Measurements from ENCODE around the gene GBF1. TPM values are rescaled to one million over a fixed set of nuclear protein-coding genes. Genes with fewer than 3 reads are reported as not detected.

Gene GBF1
- total and polyA plus RNA-seq, 2 of the 13 experiments (the other 11 are each of a cell fraction or from before 2014, with no cell fraction given): 17.1 to 21.9 TPM

- TF ChIP-seq ASH2L (IDR thresholded peaks at IDR 0.05; ENCODE audit: insufficient read length, low read depth, low read length): no peak
Measured at GRCh38 chr10:102326031-102326430, 80.7 kb downstream of the GBF1 start (continued).

- no TSS peak for BruUV-seq (replicated peaks)
- peaks cover 27% of the 10 kb centered on the region for H3K4me1 ChIP-seq (ENCODE audit: insufficient read depth, low read length)
- H3K4me2 ChIP-seq (ENCODE audit: low read depth, low read length): no peak overlapping the region
- DNase-seq (ENCODE audit: low spot score) (no peak), FAIRE-seq (no peak), ATAC-seq (no peak)
- H4K20me1 ChIP-seq (ENCODE audit: insufficient read depth, low read length): no peaks in the 10 kb centered on the region
- in situ Hi-C loops (cut with HindIII; ENCODE audit: extremely low pct_ligation_motif_present, low pct_unique_long_range_greater_than_20kb): no loop called here
- TF ChIP-seq ZBTB10 (CRISPR knock-in tag; IDR thresholded peaks at IDR 0.05; ENCODE audit: borderline replicate concordance) (no peak), ZNF3 (CRISPR knock-in tag; IDR thresholded peaks at IDR 0.05) (no peak)
- peaks cover 0 to 3% of the 10 kb centered on the region in 2 experiments; a peak in 1 of 5 replicates for H3K36me3 ChIP-seq (replicated peaks in 1 of 2; ENCODE audit: control insufficient read depth in 1 of 2, insufficient read depth in 2 of 2, low read length in 2 of 2)
- ChIA-PET CTCF (ENCODE audit: low intra/inter-chr PET ratio, low total read pairs) (no interaction called here), POLR2A (no interaction called here)
- H2AFZ ChIP-seq (ENCODE audit: low read length): no peak overlapping the region
- H3K4me3 ChIP-seq (replicated peaks in 1 of 3; ENCODE audit: insufficient read depth in 1 of 3, low read depth in 2 of 3, low read length in 3 of 3): no peak overlapping the region
- intact Hi-C loops (cut with micrococcal nuclease; ENCODE audit: unreplicated experiment): no loop called here
- no peak overlapping the region for H3K27ac ChIP-seq (ENCODE audit: extremely low read length, insufficient read depth, low read length)
- no peaks in the 10 kb centered on the region for H3K27me3 ChIP-seq (ENCODE audit: control insufficient read depth in 1 of 2, insufficient read depth in 2 of 2, low read length in 2 of 2)
- WGBS (ENCODE audit: low lambda C conversion rate): 90% methylated on average over 5 of the region's 5 CpGs
- H3K79me2 ChIP-seq (ENCODE audit: insufficient read depth, low read length): peaks cover 5% of the 10 kb centered on the region
- no peaks in the 10 kb centered on the region for H3K9me3 ChIP-seq (ENCODE audit: low read length)
- H3K9ac ChIP-seq (ENCODE audit: insufficient read depth, low read depth, low read length): no peak overlapping the region
Measured at GRCh38 chr10:102327002-102327401, 81.7 kb downstream of the GBF1 start.

GRCh38 chr10:102327641-102328040, 82.3 kb downstream of the GBF1 start:
- ATAC-seq (no peak; the same call in 2 of the 3 replicates), FAIRE-seq (no peak), DNase-seq (ENCODE audit: low spot score) (peak; percentile 20)
- no peak overlapping the region for H3K27ac ChIP-seq (ENCODE audit: extremely low read length, insufficient read depth, low read length)
- H3K36me3 ChIP-seq (replicated peaks in 1 of 2; ENCODE audit: control insufficient read depth in 1 of 2, insufficient read depth in 2 of 2, low read length in 2 of 2): peaks cover 2 to 6% of the 10 kb centered on the region in 2 experiments; a peak in 2 of 5 replicates
- no peak overlapping the region for H3K4me2 ChIP-seq (ENCODE audit: low read depth, low read length)
- peaks cover 5% of the 10 kb centered on the region for H3K79me2 ChIP-seq (ENCODE audit: insufficient read depth, low read length)
- CTCF ChIA-PET (ENCODE audit: low intra/inter-chr PET ratio, low total read pairs): no interaction called here
- H3K4me1 ChIP-seq (ENCODE audit: insufficient read depth, low read length): peaks cover 27% of the 10 kb centered on the region
- no peak overlapping the region for H3K4me3 ChIP-seq (replicated peaks in 1 of 3; ENCODE audit: insufficient read depth in 1 of 3, low read depth in 2 of 3, low read length in 3 of 3)
- H4K20me1 ChIP-seq (ENCODE audit: insufficient read depth, low read length): no peaks in the 10 kb centered on the region
- no peak overlapping the region for H2AFZ ChIP-seq (ENCODE audit: low read length)
- TF ChIP-seq XBP1 (CRISPR knock-in tag; IDR thresholded peaks at IDR 0.05) (no peak), PAF1 (CRISPR knock-in tag; IDR thresholded peaks at IDR 0.05) (no peak), ZNF580 (CRISPR knock-in tag; IDR thresholded peaks at IDR 0.05; ENCODE audit: borderline replicate concordance, low read depth) (no peak), HNRNPH1 (optimal IDR thresholded peaks at IDR 0.05; ENCODE audit: low read depth, low read length) (no peak), THRA (CRISPR knock-in tag; IDR thresholded peaks at IDR 0.05; ENCODE audit: borderline replicate concordance) (no peak), HOXA9 (CRISPR knock-in tag; IDR thresholded peaks at IDR 0.05; ENCODE audit: borderline replicate concordance) (no peak), ZSCAN9 (CRISPR knock-in tag; IDR thresholded peaks at IDR 0.05; ENCODE audit: borderline replicate concordance) (no peak), TP53 (CRISPR knock-in tag; conservative IDR thresholded peaks at IDR 0.05) (no peak), ZNF678 (CRISPR knock-in tag; IDR thresholded peaks at IDR 0.05) (no peak)
- in situ Hi-C loops (cut with HindIII; ENCODE audit: extremely low pct_ligation_motif_present, low pct_unique_long_range_greater_than_20kb) (no loop called here), intact Hi-C loops (cut with micrococcal nuclease; ENCODE audit: unreplicated experiment) (no loop called here)
- no TSS peak for BruUV-seq (replicated peaks)
- H3K27me3 ChIP-seq (ENCODE audit: control insufficient read depth in 1 of 2, insufficient read depth in 2 of 2, low read length in 2 of 2): no peaks in the 10 kb centered on the region
- POLR2A ChIA-PET: no interaction called here
- no peak overlapping the region for H3K9ac ChIP-seq (ENCODE audit: insufficient read depth, low read depth, low read length)
- no peaks in the 10 kb centered on the region for H3K9me3 ChIP-seq (ENCODE audit: low read length)
- 79% methylated on average over 2 of the region's 2 CpGs for WGBS (ENCODE audit: low lambda C conversion rate)
